Omental fat pad (tissue), 4 donors: ENCODE data around the gene FGFR2. TPM values are rescaled to one million over a fixed set of nuclear protein-coding genes. Genes with fewer than 3 reads are reported as not detected.

Source experiments
- ATAC-seq: fragments of 150-250 bp; one replicate; pipeline ENCODE4 v1.9.1; 2016; ENCODE audit warnings: mild to moderate bottlenecking, moderate library complexity; ENCODE audit not compliant: low FRiP score
- DNase-seq: peaks from one replicate; pipeline ENCODE4 v3.0.0-alpha.2; 2019; ENCODE audit warnings: low spot score
- CTCF ChIP-seq, 3 donors: fragments of 450-650 bp; IDR thresholded peaks; one replicate each; pipeline ENCODE4 v1.5.1; 2016 to 2017; ENCODE audit warnings: antibody characterized with exemption in 3 of 3, mild to moderate bottlenecking in 3 of 3, moderate library complexity in 2 of 3
- total RNA-seq, 4 donors: library from RNA; depleted of rRNA; stranded (reverse); fragments of >200 nt; gene quantifications; one replicate each; pipeline ENCODE4 v1.1.0, GENCODE V29; 2016

The FGFR2 gene
- total RNA-seq, 4 donors from 2014 or later, result 2.0 to 8.4 (median 2.4) TPM

GRCh38 chr10:121540732-121541395, 57.4 kb downstream of the FGFR2 start:
- TF ChIP-seq CTCF (IDR thresholded peaks at IDR 0.05), result no peak
- no peak for ATAC-seq
- no peak for DNase-seq

- no peak for ATAC-seq
- no peak for DNase-seq
- TF ChIP-seq CTCF (IDR thresholded peaks at IDR 0.05), result no peak
Observed at GRCh38 chr10:121539786-121540185, 58.5 kb downstream of the FGFR2 start.

GRCh38 chr10:121536310-121536913, 61.8 kb downstream of the FGFR2 start:
- ATAC-seq (no peak), DNase-seq (no peak)
- no peak for TF ChIP-seq CTCF (IDR thresholded peaks at IDR 0.05)

- TF ChIP-seq CTCF (IDR thresholded peaks at IDR 0.05), result no peak
- DNase-seq (no peak), ATAC-seq (no peak)
Observed at GRCh38 chr10:121535381-121535780, 62.9 kb downstream of the FGFR2 start.

GRCh38 chr10:121532292-121532864, 65.9 kb downstream of the FGFR2 start:
- ATAC-seq (no peak), DNase-seq (no peak)
- TF ChIP-seq CTCF (IDR thresholded peaks at IDR 0.05), result no peak

GRCh38 chr10:121531830-121532178, 66.4 kb downstream of the FGFR2 start:
- no peak for TF ChIP-seq CTCF (IDR thresholded peaks at IDR 0.05)
- ATAC-seq (no peak), DNase-seq (no peak)
